HG03025 (cell line): ENCODE results near the gene MBOAT7.

ENCODE experiments used
- ATAC-seq: cut with Tn5 transposase; IDR thresholded peaks from one replicate; pipeline ENCODE4 v1.9.1; 2021; ENCODE audit warnings: mild to moderate bottlenecking, moderate library complexity; ENCODE audit not compliant: unreplicated experiment, low FRiP score

MBOAT7 gene

GRCh38 chr19:54164369-54165068, 24.9 kb downstream of the MBOAT7 start:
- no peak for ATAC-seq

- ATAC-seq = no peak
Observed at GRCh38 chr19:54162884-54163283, 26.5 kb downstream of the MBOAT7 start.

DNA sequence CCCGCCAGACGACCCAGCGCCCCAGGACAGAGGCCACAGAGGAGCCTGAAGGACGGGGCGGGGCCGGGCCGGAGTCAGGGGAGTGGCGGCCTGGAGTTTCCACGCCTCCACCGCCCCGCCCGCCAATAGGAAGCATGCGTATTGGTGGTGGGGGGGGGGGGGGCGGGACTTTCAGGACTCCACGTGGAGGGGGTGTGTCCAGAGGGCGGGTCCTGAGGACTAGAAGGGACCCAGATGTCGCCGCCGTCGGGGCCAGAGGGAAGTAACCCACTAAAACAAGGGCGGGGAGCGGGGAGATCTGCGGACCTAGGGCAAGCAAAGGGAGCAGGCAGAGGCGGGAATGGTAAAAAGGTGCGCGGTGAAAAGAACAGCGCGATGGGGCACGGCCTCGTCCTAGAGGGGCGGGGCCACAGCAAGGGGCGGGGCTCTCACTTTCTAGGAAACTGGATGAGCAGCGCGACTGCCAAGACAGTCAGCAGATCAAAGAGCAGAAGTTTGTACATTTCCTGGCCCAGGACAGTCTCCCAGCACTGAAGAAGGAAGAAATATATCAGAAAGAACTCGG, 27.1 kb downstream of the MBOAT7 start:
- no peak for ATAC-seq

- no peak for ATAC-seq
Observed at GRCh38 chr19:54160854-54161253, 28.5 kb downstream of the MBOAT7 start.

DNA sequence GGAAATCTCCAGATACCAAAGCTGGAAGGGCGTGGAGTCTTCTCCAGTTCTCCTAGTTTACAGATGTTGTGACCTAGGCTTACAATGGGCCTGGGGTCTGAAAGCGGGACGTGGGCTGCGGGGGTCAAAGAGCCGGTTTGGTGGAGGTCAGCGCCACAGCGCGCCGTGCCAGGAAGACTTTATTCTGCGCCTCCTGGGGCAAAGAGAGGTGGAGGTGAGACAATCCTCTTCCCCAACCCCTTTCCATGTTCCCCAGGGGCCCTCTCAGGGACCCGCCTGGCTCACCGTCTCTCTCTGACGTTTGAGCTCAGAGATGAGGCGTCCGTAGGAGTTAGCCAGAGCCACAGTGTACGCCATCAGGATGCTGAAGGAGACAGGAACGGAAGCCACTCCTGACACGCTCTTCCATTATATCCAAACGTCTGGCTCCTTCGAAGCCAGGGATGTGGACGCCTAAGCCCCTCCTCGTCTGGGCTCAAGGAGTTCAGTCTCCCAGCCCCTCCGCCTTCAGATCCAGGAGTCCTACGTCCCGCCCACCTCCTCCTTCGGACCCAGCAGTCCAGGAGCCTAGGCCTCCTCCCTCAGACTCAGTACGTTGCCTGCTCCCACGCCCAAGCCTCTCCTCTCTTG, 29.1 kb downstream of the MBOAT7 start:
- ATAC-seq = no peak

- ATAC-seq = peak; percentile 80
Observed at GRCh38 chr19:54159352-54160181, 29.8 kb downstream of the MBOAT7 start, which contains the start of gene LENG1. Gene LENG1, minus strand, starts transcription at chr19:54159721. Its CDS starts 26 bp downstream, at chr19:54159695.

GRCh38 chr19:54158812-54159351, 30.5 kb downstream of the MBOAT7 start:
- ATAC-seq = no peak

GRCh38 chr19:54156953-54157352, 32.4 kb downstream of the MBOAT7 start:
- no peak for ATAC-seq

- ATAC-seq = no peak
Observed at GRCh38 chr19:54156490-54156889, 32.9 kb downstream of the MBOAT7 start.

- ATAC-seq = no peak
Observed at GRCh38 chr19:54155694-54156093, 33.7 kb downstream of the MBOAT7 start.

DNA sequence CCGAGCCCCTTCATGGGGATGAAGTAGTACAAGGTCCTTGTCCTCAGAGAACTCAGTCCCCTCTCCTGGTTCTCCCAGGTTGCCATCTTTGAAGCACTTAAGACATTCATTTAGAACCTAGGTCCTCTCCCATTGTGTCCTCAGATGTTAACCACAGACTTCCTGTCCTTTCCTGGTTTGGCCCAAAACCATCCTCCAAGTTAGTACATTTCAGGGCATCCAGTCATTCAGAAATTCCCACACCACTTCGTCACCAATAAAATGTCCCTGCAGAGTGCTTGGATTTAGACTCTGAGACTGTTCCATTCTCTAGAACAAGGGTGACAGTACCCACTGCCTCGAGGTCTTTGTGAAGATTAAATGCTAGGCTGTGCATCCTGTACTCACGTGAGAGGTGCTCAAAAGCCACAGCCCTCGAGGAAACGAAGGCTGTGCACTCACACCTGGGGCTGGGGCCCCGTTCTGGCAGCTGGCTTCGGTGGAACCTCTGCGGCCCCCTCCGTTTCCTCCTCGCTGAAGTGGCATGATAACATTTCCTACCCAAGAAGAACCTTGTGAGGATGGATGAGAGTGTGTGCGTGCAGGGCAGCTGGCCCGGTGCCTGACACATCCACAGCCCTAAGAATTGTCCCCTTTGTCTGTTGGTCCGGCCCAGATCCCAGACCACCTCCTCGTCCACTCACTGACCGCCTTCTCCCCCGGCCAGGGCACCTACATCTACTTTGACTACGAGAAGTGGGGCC, 34.6 kb downstream of the MBOAT7 start:
- no peak for ATAC-seq

DNA sequence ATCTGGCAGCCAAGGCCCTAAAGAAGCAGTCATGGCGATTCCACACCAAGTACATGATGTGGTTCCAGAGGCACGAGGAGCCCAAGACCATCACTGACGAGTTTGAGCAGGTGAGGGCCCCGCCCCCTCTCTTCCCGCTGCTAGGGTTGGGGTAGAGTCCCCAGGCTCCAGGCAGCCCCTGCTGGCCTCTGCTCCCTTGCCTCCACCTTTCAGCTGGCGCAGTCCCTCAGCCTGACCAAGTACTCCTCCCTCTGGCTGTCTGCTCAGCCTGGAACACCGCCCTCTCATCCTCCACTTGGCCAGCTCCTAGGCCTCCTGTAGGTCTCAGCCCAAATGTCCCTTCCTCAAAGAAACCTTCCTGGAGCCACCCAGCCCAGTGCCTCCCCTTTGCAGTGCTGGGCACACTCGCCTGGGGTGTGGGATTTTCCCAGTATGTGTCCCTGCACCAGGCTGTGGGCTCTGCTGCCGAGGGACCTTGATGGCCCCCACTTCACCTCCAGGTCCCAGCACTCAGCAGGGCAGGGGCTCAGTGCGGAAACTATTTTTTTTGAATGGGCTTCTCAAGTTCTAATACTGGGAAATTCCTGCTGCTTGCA, 35.6 kb downstream of the MBOAT7 start:
- no peak for ATAC-seq

DNA sequence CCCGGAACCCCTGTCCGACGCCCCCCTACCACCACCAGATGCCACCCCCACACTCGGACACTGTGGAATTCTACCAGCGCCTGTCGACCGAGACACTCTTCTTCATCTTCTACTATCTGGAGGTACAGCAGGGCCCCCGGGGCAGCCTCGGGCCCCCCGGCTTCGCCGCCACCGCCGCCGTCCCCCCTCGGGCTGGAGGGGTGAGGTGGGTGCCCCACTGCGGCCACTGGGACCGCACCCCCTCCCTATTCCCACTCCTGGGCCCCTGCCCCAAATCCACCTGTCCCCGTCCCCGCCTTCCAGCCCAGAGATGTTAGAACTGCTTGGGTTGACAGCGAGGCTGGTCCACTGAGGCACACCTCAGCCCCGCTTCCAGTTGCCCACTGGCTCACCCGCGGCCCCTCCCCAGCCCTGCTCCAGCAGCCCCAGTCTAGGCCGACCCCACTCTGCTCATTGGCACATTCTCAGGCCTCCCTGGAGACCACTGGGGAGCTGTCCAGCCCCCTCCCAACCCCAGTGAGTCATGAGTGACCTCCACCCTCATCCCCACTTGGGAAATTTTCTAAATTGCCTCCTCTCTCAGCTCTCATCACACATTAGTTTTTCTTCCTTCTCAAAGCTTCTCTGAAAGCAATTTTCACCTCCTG, 36.4 kb downstream of the MBOAT7 start:
- ATAC-seq = no peak

DNA sequence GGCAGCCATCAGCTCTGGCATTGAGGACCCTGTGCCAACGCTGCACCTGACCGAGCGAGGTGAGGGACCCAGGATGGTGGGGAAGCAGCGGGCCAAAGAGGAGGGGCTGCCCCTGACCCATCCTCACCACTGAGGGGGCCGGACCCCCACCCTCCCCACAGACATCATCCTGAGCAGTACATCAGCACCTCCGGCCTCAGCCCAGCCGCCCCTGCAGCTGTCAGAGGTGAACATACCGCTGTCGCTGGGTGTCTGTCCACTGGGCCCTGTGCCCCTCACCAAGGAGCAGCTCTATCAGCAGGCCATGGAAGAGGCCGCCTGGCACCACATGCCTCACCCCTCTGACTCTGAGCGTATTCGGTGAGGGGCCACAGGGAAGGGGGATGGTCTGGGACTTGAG, 37.1 kb downstream of the MBOAT7 start:
- no peak for ATAC-seq

- no peak for ATAC-seq
Observed at GRCh38 chr19:54151362-54152035, 37.9 kb downstream of the MBOAT7 start.

GRCh38 chr19:54149021-54149812, 40.2 kb downstream of the MBOAT7 start:
- ATAC-seq = no peak

- no peak for ATAC-seq
Observed at GRCh38 chr19:54148158-54148557, 41.2 kb downstream of the MBOAT7 start.

DNA sequence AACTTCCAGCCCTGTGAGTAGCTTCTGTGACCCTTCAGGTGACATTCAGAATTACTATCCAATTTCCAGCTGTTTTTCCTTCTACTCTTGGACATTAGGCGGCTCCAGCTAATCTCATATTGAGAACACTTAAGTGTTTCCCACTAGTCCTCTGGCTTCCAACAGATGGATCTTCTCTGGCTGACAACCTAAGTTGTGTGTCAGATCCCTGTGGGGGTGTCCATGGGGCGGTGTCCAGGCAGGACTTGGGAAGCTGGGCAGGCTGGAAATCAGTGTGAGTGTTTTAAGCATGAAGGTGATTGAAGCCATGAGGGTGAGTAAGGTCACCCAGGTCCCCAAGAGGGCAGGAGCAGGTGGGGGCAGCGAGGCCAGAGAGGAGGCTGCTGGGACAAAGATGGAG, 41.7 kb downstream of the MBOAT7 start:
- ATAC-seq = no peak
